ENCODE measurements around the gene CDADC1.
"Not testable (repeated sequence)": the region's sequence is repeated elsewhere in the genome, so short reads cannot be mapped to it uniquely, and the experiment has no call there.

DNA sequence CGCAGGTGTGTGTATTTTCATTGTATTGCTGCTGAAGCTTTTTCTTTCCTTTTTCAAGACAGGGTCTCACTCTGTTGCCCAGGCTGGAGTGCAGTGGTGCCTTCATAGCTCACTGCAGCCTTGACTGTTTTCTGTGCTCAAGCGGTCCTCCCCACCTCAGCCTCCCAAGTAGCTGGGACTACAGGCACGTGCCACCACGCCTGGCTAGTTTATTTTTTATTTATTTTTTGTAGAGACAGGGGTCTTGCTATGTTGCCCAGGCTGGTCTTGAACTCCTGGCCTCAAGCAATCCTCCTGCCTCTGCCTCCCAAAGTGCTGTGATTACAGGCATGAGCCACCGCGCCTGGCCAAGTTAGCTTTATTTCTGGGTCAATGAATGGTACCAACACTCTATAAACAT, 47.0 kb downstream of the CDADC1 start:
- TF ChIP-seq, protein P1, sequence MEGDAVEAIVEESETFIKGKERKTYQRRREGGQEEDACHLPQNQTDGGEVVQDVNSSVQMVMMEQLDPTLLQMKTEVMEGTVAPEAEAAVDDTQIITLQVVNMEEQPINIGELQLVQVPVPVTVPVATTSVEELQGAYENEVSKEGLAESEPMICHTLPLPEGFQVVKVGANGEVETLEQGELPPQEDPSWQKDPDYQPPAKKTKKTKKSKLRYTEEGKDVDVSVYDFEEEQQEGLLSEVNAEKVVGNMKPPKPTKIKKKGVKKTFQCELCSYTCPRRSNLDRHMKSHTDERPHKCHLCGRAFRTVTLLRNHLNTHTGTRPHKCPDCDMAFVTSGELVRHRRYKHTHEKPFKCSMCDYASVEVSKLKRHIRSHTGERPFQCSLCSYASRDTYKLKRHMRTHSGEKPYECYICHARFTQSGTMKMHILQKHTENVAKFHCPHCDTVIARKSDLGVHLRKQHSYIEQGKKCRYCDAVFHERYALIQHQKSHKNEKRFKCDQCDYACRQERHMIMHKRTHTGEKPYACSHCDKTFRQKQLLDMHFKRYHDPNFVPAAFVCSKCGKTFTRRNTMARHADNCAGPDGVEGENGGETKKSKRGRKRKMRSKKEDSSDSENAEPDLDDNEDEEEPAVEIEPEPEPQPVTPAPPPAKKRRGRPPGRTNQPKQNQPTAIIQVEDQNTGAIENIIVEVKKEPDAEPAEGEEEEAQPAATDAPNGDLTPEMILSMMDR (IDR thresholded peaks at IDR 0.05; ENCODE audit: insufficient read depth, low read length, poor library complexity, severe bottlenecking) = not testable (repeated sequence)
- not testable (repeated sequence) for TF ChIP-seq EZH2phosphoT487 (conservative IDR thresholded peaks at IDR 0.05; ENCODE audit: low read length)
